NT2/D1 (cell line): ENCODE data around the gene ANAPC16.

ENCODE experiments used
- DNase-seq: peaks from one replicate; pipeline ENCODE4 v3.0.0-alpha.2; 2011; ENCODE audit warnings: low read depth, low spot score
- H3K27me3 ChIP-seq: 2 replicates; pipeline ENCODE4 v1.6.0; 2011; ENCODE audit warnings: mild to moderate bottlenecking; ENCODE audit not compliant: insufficient read length, insufficient read depth
- H3K36me3 ChIP-seq: 2 replicates; pipeline ENCODE4 v1.6.1; 2011; ENCODE audit warnings: mild to moderate bottlenecking, low read length, mixed read lengths; ENCODE audit not compliant: insufficient read depth, insufficient read length
- H3K4me1 ChIP-seq: 2 replicates; pipeline ENCODE4 v1.5.1; 2011; ENCODE audit not compliant: insufficient read depth, insufficient read length
- H3K4me3 ChIP-seq: 2 replicates; pipeline ENCODE4 v1.5.1; 2011; ENCODE audit warnings: low read depth; ENCODE audit not compliant: insufficient read length
- H3K9ac ChIP-seq: 2 replicates; pipeline ENCODE4 v1.6.0; 2011; ENCODE audit warnings: low read depth; ENCODE audit not compliant: insufficient read length
- H3K9me3 ChIP-seq: 2 replicates; pipeline ENCODE4 v1.5.1; 2011; ENCODE audit warnings: mild to moderate bottlenecking, low read length; ENCODE audit not compliant: insufficient read depth
- SUZ12 ChIP-seq: IDR thresholded peaks from 2 replicates; pipeline ENCODE4 v1.6.1; 2011; ENCODE audit not compliant: insufficient read length, insufficient read depth; ENCODE audit errors: extremely low read depth
- YY1 ChIP-seq: IDR thresholded peaks from 2 replicates; pipeline ENCODE4 v1.6.1; 2011; ENCODE audit not compliant: insufficient read length, insufficient read depth
- ZNF274 ChIP-seq: IDR thresholded peaks from 2 replicates; pipeline ENCODE4 v1.6.1; 2011; ENCODE audit warnings: mild to moderate bottlenecking, low read depth, low read length

Gene ANAPC16

DNA sequence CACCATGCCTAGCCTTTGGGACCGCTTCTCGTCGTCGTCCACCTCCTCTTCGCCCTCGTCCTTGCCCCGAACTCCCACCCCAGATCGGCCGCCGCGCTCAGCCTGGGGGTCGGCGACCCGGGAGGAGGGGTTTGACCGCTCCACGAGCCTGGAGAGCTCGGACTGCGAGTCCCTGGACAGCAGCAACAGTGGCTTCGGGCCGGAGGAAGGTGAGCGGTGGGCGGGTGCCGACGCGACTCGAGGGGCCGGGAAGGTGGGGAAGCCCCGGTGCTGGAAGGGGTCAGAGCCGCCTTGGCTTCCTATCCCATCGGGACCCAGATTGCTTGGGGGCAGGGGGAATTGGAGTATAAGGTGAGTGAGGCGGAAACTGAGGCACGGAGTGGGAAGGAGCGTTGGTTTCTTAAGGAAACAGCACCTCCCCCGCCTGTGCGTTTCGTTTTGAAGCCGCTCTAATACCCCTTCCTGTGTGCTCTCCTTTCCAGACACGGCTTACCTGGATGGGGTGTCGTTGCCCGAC, 58.5 kb downstream of the ANAPC16 start:
- Histone ChIP-seq H3K9me3 (no peaks in the 10 kb centered on the region), H3K4me1 (peaks cover 15% of the 10 kb centered on the region), H3K4me3 (peak overlapping the region; percentile 83), H3K9ac (peak overlapping the region; percentile 83), H3K27me3 (no peaks in the 10 kb centered on the region), H3K36me3 (peaks cover 9% of the 10 kb centered on the region)
- TF ChIP-seq YY1 (no peak), ZNF274 (no peak), SUZ12 (no peak)
- DNase-seq, result no peak

DNA sequence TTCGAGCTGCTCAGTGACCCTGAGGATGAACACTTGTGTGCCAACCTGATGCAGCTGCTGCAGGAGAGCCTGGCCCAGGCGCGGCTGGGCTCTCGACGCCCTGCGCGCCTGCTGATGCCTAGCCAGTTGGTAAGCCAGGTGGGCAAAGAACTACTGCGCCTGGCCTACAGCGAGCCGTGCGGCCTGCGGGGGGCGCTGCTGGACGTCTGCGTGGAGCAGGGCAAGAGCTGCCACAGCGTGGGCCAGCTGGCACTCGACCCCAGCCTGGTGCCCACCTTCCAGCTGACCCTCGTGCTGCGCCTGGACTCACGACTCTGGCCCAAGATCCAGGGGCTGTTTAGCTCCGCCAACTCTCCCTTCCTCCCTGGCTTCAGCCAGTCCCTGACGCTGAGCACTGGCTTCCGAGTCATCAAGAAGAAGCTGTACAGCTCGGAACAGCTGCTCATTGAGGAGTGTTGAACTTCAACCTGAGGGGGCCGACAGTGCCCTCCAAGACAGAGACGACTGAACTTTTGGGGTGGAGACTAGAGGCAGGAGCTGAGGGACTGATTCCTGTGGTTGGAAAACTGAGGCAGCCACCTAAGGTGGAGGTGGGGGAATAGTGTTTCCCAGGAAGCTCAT, 59.0 kb downstream of the ANAPC16 start:
- Histone ChIP-seq H3K4me1 (peaks cover 15% of the 10 kb centered on the region), H3K27me3 (no peaks in the 10 kb centered on the region), H3K9me3 (no peaks in the 10 kb centered on the region), H3K4me3 (peak overlapping the region; percentile 83), H3K36me3 (peaks cover 9% of the 10 kb centered on the region), H3K9ac (peak overlapping the region; percentile 83)
- no peak for DNase-seq
- TF ChIP-seq ZNF274 (no peak), SUZ12 (no peak), YY1 (no peak)

DNA sequence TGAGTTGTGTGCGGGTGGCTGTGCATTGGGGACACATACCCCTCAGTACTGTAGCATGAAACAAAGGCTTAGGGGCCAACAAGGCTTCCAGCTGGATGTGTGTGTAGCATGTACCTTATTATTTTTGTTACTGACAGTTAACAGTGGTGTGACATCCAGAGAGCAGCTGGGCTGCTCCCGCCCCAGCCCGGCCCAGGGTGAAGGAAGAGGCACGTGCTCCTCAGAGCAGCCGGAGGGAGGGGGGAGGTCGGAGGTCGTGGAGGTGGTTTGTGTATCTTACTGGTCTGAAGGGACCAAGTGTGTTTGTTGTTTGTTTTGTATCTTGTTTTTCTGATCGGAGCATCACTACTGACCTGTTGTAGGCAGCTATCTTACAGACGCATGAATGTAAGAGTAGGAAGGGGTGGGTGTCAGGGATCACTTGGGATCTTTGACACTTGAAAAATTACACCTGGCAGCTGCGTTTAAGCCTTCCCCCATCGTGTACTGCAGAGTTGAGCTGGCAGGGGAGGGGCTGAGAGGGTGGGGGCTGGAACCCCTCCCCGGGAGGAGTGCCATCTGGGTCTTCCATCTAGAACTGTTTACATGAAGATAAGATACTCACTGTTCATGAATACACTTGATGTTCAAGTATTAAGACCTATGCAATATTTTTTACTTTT, 59.7 kb downstream of the ANAPC16 start:
- Histone ChIP-seq H3K9me3 (no peaks in the 10 kb centered on the region), H3K4me3 (peak overlapping the region; percentile 83), H3K9ac (peak overlapping the region; percentile 83), H3K36me3 (peaks cover 9% of the 10 kb centered on the region), H3K27me3 (no peaks in the 10 kb centered on the region), H3K4me1 (peaks cover 15% of the 10 kb centered on the region)
- no peak for DNase-seq
- TF ChIP-seq ZNF274, result no peak
- TF ChIP-seq YY1, result no peak
- no peak for TF ChIP-seq SUZ12

DNA sequence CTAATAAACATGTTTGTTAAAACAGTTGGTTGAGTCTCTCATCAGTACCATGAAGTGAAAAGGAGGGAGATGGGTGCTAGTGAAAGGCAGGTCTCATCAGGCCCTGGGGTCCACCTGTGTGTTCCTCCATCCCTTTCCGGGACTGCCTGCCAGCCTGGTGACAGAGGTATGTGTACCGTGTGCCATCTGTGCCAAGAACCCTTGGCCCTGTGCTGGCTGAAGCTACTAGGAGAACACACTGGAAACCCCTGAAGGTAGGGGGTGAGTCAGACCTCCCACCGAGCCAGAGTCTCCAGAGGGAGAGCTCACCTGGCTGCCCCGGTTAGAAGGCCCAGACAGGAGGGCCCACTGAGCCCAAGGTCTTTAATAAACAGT, 60.2 kb downstream of the ANAPC16 start:
- no peak for DNase-seq
- Histone ChIP-seq H3K4me3 (no peak overlapping the region), H3K9me3 (no peaks in the 10 kb centered on the region), H3K36me3 (peaks cover 9% of the 10 kb centered on the region), H3K9ac (peak overlapping the region; percentile 26), H3K4me1 (peaks cover 13% of the 10 kb centered on the region), H3K27me3 (no peaks in the 10 kb centered on the region)
- TF ChIP-seq YY1 (no peak), ZNF274 (no peak), SUZ12 (no peak)

DNA sequence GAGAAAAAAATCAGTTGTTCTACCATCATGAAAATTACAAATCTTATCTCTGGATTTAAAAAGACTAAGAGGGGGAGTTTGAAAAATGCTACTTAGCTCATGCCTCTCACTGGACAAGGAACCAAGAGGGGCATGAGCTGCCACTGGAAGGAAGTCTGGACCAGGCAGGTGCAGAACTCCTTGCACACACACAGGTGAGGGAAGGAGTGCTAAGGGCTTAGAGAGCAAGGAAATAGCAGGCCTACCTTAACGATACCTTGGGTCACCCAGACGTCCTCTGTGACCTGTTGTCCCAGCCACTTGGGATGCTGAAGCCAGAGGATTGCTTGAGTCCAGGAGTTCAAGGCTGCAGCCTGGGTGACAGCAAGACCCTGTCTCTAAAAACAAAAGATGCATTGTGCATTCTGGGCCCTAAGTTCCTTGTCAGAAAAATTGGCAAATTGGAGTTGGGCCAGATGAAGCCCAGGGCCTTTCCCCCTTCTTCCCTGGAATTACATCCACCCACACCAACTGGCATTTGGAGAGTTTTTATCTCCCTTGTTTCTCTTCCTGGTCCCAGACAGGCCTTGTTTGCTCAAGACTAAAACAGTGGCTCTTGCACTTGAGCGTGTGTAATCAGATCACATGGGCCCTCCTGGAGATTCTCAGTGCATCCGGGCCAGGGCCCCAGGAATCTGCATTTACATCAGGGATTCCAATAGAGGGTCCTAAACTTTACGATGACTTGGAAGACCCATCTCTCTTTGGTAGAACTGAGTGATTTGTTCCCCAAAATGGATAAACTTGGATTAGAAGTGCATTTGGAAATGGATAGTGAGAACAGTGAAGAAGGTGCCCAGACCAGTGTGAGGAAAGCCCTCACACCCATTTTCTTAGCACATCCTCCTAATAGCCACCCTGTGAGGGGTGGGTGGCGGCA, 60.9 kb downstream of the ANAPC16 start:
- Histone ChIP-seq H3K36me3 (peaks cover 9% of the 10 kb centered on the region), H3K9me3 (no peaks in the 10 kb centered on the region), H3K4me3 (no peak overlapping the region), H3K27me3 (no peaks in the 10 kb centered on the region), H3K4me1 (peaks cover 13% of the 10 kb centered on the region), H3K9ac (no peak overlapping the region)
- TF ChIP-seq ZNF274, result no peak
- TF ChIP-seq YY1, result no peak
- TF ChIP-seq SUZ12, result no peak
- DNase-seq, result no peak

DNA sequence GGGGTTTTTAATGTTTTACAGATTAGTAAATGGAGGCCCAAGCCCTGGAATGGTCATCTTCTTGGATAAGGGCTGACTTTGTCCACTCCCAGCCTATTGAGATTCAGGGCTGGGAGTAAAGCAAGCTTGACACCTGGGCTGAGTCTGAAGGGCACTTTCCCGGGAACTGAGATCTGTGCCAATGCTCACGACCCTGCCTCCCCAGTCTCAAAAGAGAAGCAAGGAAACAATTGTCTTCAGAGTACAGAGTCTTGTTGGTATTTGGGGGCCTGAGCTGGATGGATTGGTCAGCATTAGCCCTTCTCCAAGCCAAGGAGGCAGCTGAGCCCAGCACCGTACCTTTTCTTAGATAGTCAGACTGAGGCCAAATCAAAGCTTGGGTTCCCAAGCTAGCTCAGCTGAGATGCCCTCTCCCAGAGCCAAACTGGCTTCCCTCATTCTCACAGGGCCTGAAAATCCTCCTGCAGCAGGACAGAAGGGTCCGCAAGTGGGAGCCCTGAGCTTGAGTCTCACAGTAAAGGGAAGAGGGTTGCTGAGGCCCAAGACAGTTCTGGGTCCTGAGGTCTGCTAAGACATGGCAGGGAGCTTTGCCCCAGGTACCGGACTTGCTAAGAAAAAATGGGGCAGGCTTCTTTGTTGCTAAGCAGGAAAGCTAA, 61.7 kb downstream of the ANAPC16 start:
- Histone ChIP-seq H3K9ac (peak overlapping the region; percentile 8), H3K9me3 (no peaks in the 10 kb centered on the region), H3K4me1 (peaks cover 13% of the 10 kb centered on the region), H3K4me3 (no peak overlapping the region), H3K36me3 (peaks cover 9% of the 10 kb centered on the region), H3K27me3 (no peaks in the 10 kb centered on the region)
- no peak for DNase-seq
- TF ChIP-seq SUZ12, result no peak
- TF ChIP-seq YY1, result no peak
- no peak for TF ChIP-seq ZNF274
